NCI-H226 (cell line): ENCODE data around the gene ANO9.
"Not testable (repeated sequence)": the region's sequence is repeated elsewhere in the genome, so short reads cannot be mapped to it uniquely, and the experiment has no call there.

ENCODE experiments used
- DNase-seq: peaks from one replicate; pipeline ENCODE4 v3.0.0-alpha.2; 2015

The ANO9 gene

GRCh38 chr11:469684-470560 is 28.1 kb upstream of the ANO9 start:
- DNase-seq, result peak; percentile 62

- not testable (repeated sequence) for DNase-seq
Observed at GRCh38 chr11:469026-469683, 27.3 kb upstream of the ANO9 start.

- DNase-seq, result no peak
Observed at GRCh38 chr11:468493-468892, 26.7 kb upstream of the ANO9 start.

GRCh38 chr11:468036-468435 is 26.2 kb upstream of the ANO9 start:
- DNase-seq, result no peak

GRCh38 chr11:465896-466530 is 24.2 kb upstream of the ANO9 start:
- no peak for DNase-seq

GRCh38 chr11:464316-464715 is 22.5 kb upstream of the ANO9 start:
- DNase-seq, result no peak

- no peak for DNase-seq
Observed at GRCh38 chr11:462107-462890, 20.5 kb upstream of the ANO9 start.

- DNase-seq, result no peak
Observed at GRCh38 chr11:461626-462025, 19.8 kb upstream of the ANO9 start.

GRCh38 chr11:460331-461199 is 18.8 kb upstream of the ANO9 start:
- DNase-seq, result peak; percentile 99

GRCh38 chr11:459511-460220 is 17.9 kb upstream of the ANO9 start:
- peak; percentile 57 for DNase-seq

GRCh38 chr11:457111-457760 is 15.4 kb upstream of the ANO9 start:
- DNase-seq, result no peak

GRCh38 chr11:456533-456932 is 14.7 kb upstream of the ANO9 start:
- DNase-seq, result no peak

- no peak for DNase-seq
Observed at GRCh38 chr11:455566-456147, 13.8 kb upstream of the ANO9 start.

- DNase-seq, result no peak
Observed at GRCh38 chr11:454801-455565, 13.2 kb upstream of the ANO9 start.

GRCh38 chr11:454043-454442 is 12.2 kb upstream of the ANO9 start:
- no peak for DNase-seq

- no peak for DNase-seq
Observed at GRCh38 chr11:453564-453963, 11.8 kb upstream of the ANO9 start.

GRCh38 chr11:452916-453527 is 11.2 kb upstream of the ANO9 start:
- DNase-seq, result no peak

GRCh38 chr11:452203-452744 is 10.5 kb upstream of the ANO9 start:
- DNase-seq, result no peak

GRCh38 chr11:451738-452137 is 9.9 kb upstream of the ANO9 start:
- DNase-seq, result no peak
